Measurements from ENCODE around the gene CDC16.

Gene CDC16

GRCh38 chr13:114309086-114309485 is 74.4 kb downstream of the CDC16 start:
- Histone ChIP-seq H3K9me3 (no peaks in the 10 kb centered on the region), H3K4me3 (ENCODE audit: low read depth, low read length) (no peak overlapping the region), H3K4me1 (no peaks in the 10 kb centered on the region; the same call in 1 of the 2 replicates), H3K36me3 (peaks cover 10% of the 10 kb centered on the region; the same call in 1 of the 2 replicates), H3K27me3 (no peaks in the 10 kb centered on the region)
- TF ChIP-seq CTCF (IDR thresholded peaks at IDR 0.05; ENCODE audit: low read depth, low read length) = no peak
- DNase-seq = no peak

GRCh38 chr13:114309806-114310410 is 75.2 kb downstream of the CDC16 start:
- Histone ChIP-seq H3K36me3 (peaks cover 6% of the 10 kb centered on the region; the same call in 1 of the 2 replicates), H3K4me1 (no peaks in the 10 kb centered on the region; the same call in 1 of the 2 replicates), H3K27me3 (no peaks in the 10 kb centered on the region), H3K9me3 (no peaks in the 10 kb centered on the region), H3K4me3 (ENCODE audit: low read depth, low read length) (no peak overlapping the region)
- no peak for TF ChIP-seq CTCF (IDR thresholded peaks at IDR 0.05; ENCODE audit: low read depth, low read length)
- no peak for DNase-seq

GRCh38 chr13:114310956-114311355 is 76.3 kb downstream of the CDC16 start:
- Histone ChIP-seq H3K9me3 (no peaks in the 10 kb centered on the region), H3K27me3 (no peaks in the 10 kb centered on the region), H3K4me3 (ENCODE audit: low read depth, low read length) (no peak overlapping the region), H3K36me3 (peaks cover 1% of the 10 kb centered on the region; the same call in 1 of the 2 replicates), H3K4me1 (no peaks in the 10 kb centered on the region; the same call in 1 of the 2 replicates)
- TF ChIP-seq CTCF (IDR thresholded peaks at IDR 0.05; ENCODE audit: low read depth, low read length) = no peak
- DNase-seq = no peak

DNA sequence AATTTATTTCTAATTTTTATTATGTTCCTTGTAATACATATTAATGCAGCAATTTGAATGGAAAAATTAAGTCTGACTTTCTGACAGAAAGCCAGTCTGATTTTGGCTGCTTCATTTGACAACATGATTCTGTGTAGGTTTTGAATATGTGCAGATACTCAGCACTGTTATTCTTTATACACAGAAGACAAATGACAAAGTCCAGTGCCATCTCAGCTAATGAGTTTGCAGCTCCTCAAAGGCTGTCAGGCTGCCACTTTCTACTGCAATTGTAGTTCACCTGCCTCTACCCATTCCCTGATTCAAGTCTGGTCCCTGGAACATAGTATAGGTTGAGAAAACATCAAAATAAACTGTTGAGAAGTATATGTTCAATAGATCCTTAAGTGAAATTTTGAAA is 76.7 kb downstream of the CDC16 start:
- H3K9me3 ChIP-seq = no peaks in the 10 kb centered on the region
- no peaks in the 10 kb centered on the region; the same call in 1 of the 2 replicates for H3K36me3 ChIP-seq
- no peak overlapping the region for H3K4me3 ChIP-seq (ENCODE audit: low read depth, low read length)
- TF ChIP-seq CTCF (IDR thresholded peaks at IDR 0.05; ENCODE audit: low read depth, low read length) = no peak
- H3K4me1 ChIP-seq = no peaks in the 10 kb centered on the region; the same call in 1 of the 2 replicates
- no peaks in the 10 kb centered on the region for H3K27me3 ChIP-seq
- DNase-seq = no peak

- no peak for DNase-seq
- Histone ChIP-seq H3K4me1 (no peaks in the 10 kb centered on the region; the same call in 1 of the 2 replicates), H3K9me3 (no peaks in the 10 kb centered on the region), H3K4me3 (ENCODE audit: low read depth, low read length) (no peak overlapping the region), H3K27me3 (no peaks in the 10 kb centered on the region), H3K36me3 (peaks cover 4% of the 10 kb centered on the region)
- no peak for TF ChIP-seq CTCF (IDR thresholded peaks at IDR 0.05; ENCODE audit: low read depth, low read length)
Measured at GRCh38 chr13:114311908-114312307, 77.2 kb downstream of the CDC16 start.

DNA sequence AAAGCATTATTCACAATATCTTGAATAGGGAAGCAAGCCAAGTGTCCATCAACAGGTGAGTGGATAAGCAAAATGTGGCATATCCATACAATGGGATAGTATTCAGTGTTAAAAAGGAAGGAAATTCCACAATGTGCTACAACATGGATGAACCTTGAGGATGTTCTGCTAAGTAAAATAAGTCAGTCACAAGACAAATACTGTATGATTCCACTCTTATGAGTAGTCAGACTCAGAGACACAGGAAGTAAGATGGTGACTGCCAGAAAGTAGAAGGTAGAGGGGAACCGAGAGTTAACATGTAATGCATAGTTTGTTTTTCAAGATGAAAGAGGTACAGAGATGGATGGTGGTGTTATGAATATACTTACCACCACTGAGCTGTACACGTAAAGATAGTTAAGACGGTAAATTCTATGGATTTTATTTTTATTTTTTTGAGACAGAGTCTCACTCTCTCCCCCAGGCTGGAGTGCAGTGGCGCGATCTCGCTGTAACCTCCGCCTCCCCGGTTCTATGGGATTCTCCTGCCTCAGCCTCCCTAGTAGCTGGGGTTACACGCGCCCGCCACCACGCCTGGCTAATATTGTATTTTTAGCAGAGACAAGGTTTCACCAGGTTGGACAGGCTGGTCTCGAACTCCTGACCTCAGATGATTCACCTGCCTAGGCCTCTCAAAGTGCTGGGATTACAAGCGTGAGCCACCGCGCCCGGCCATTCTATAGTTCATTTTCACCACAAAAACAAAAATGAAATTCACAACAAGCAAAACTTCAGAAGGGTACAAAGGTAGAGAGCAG is 78.6 kb downstream of the CDC16 start:
- no peak for TF ChIP-seq CTCF (IDR thresholded peaks at IDR 0.05; ENCODE audit: low read depth, low read length)
- peak overlapping the region; percentile 84 for H3K4me3 ChIP-seq (ENCODE audit: low read depth, low read length)
- no peaks in the 10 kb centered on the region for H3K27me3 ChIP-seq
- no peaks in the 10 kb centered on the region; the same call in 1 of the 2 replicates for H3K4me1 ChIP-seq
- peaks cover 6% of the 10 kb centered on the region for H3K36me3 ChIP-seq
- H3K9me3 ChIP-seq = no peaks in the 10 kb centered on the region
- no peak for DNase-seq
